Measurements from ENCODE around the gene LTBP2. TPM values are rescaled to one million over a fixed set of nuclear protein-coding genes. Genes with fewer than 3 reads are reported as not detected.
A peak's percentile ranks its signal among the peaks of the same experiment; 100 is the strongest.

LTBP2 gene
- total RNA-seq, 1 experiment from 2014 or later, result 1.5 TPM

- Histone ChIP-seq H3K27me3 (ENCODE audit: insufficient read depth, low read length) (0 out of 2 replicates have a peak, but pooled peaks cover 6% of the 10 kb centered on the region), H2AFZ (ENCODE audit: low read depth, low read length, poor library complexity, severe bottlenecking) (no peak overlapping the region), H3K27ac (ENCODE audit: low read depth, low read length) (0 out of 2 replicates have a peak overlapping the region, but pooled peaks have one; percentile 70), H3K9ac (ENCODE audit: low read length) (no peak overlapping the region), H3K4me2 (ENCODE audit: low read length) (peak overlapping the region; percentile 78), H3K36me3 (ENCODE audit: control insufficient read depth in 1 of 2, insufficient read depth in 2 of 2, low read length in 2 of 2) (no peaks in the 10 kb centered on the region), H3K9me3 (ENCODE audit: control insufficient read depth in 1 of 2, insufficient read depth in 1 of 2, low read depth in 1 of 2, low read length in 2 of 2) (no peaks in the 10 kb centered on the region), H3K4me1 (ENCODE audit: control insufficient read depth in 1 of 2, insufficient read depth in 2 of 2, low read length in 2 of 2) (peaks cover 53 to 64% of the 10 kb centered on the region in 2 experiments), H4K20me1 (ENCODE audit: insufficient read depth) (no peaks in the 10 kb centered on the region), H3K79me2 (ENCODE audit: insufficient read depth, low read length) (no peaks in the 10 kb centered on the region), H3K9me2 (ENCODE audit: insufficient read depth) (no peaks in the 10 kb centered on the region), H3K4me3 (replicated peaks in 1 of 2; ENCODE audit: low read depth in 1 of 2, low read length in 2 of 2) (no peak overlapping the region)
- no peak for DNase-seq (ENCODE audit: low read depth, low spot score)
- intact Hi-C loops (cut with micrococcal nuclease), result no loop called here
- ChIA-PET RAD21 (ENCODE audit: low non-redundant PET in 1 of 2, low total read pairs in 2 of 2, uncharacterized antibody in 2 of 2, unreplicated experiment in 2 of 2) (no interaction called here), POLR2A (no interaction called here), CTCF (interaction anchor here (1.0 kb wide), 1 partner anchor 8 kb away, joined by 3 read pairs; no protein-coding TSS in a partner anchor)
- no peak for TF ChIP-seq SRF (IDR thresholded peaks at IDR 0.05; ENCODE audit: low read depth)
- TF ChIP-seq SIN3A (IDR thresholded peaks at IDR 0.05; ENCODE audit: low read depth), result no peak
- TF ChIP-seq POLR2AphosphoS5 (IDR thresholded peaks at IDR 0.05; ENCODE audit: low read depth, low read length), result no peak
- TF ChIP-seq ELF1 (IDR thresholded peaks at IDR 0.05; ENCODE audit: borderline replicate concordance, low read depth), result no peak
- no peak for TF ChIP-seq CEBPB (IDR thresholded peaks at IDR 0.05; ENCODE audit: low read depth)
- no peak for TF ChIP-seq SP1 (IDR thresholded peaks at IDR 0.05; ENCODE audit: low read depth)
- no peak for TF ChIP-seq CTCF (IDR thresholded peaks at IDR 0.05 in 2 of 3, conservative IDR thresholded peaks at IDR 0.05 in 1 of 3; ENCODE audit: borderline replicate concordance in 1 of 3, insufficient read depth in 1 of 3, low read depth in 2 of 3, low read length in 2 of 3)
- no peak for TF ChIP-seq FOSL1 (IDR thresholded peaks at IDR 0.05; ENCODE audit: low read depth)
- TF ChIP-seq RAD21 (IDR thresholded peaks at IDR 0.05; ENCODE audit: low read depth), result no peak
- TF ChIP-seq ATF3 (IDR thresholded peaks at IDR 0.05), result no peak
- no peak for TF ChIP-seq POLR2A (IDR thresholded peaks at IDR 0.05; ENCODE audit: borderline replicate concordance, extremely low read depth, insufficient read depth, insufficient read length)
- no peak for TF ChIP-seq EZH2phosphoT487 (IDR thresholded peaks at IDR 0.05; ENCODE audit: borderline replicate concordance)
- no peak for TF ChIP-seq EZH2 (IDR thresholded peaks at IDR 0.05)
- TF ChIP-seq TCF7L2 (IDR thresholded peaks at IDR 0.05; ENCODE audit: borderline replicate concordance, extremely low read depth, insufficient read depth, insufficient read length), result no peak
- no peak for TF ChIP-seq CBX3 (IDR thresholded peaks at IDR 0.05; ENCODE audit: low read depth)
- TF ChIP-seq ZBTB33 (IDR thresholded peaks at IDR 0.05; ENCODE audit: extremely low read depth, insufficient replicate concordance, low read length), result no peak
- no peak for TF ChIP-seq ZFX (IDR thresholded peaks at IDR 0.05)
- no peak for ATAC-seq
- BruUV-seq (replicated peaks), result no TSS peak
These were observed 8.9 kb upstream of the LTBP2 start for GRCh38 chr14:74620923-74621322.
